ENCODE data around the gene RABGAP1L.

RABGAP1L gene

GRCh38 chr1:174932587-174932986 lies 773.3 kb downstream of the RABGAP1L start:
- no peak overlapping the region for H3K4me3 ChIP-seq (ENCODE audit: low read depth, low read length)
- TF ChIP-seq, protein P1, sequence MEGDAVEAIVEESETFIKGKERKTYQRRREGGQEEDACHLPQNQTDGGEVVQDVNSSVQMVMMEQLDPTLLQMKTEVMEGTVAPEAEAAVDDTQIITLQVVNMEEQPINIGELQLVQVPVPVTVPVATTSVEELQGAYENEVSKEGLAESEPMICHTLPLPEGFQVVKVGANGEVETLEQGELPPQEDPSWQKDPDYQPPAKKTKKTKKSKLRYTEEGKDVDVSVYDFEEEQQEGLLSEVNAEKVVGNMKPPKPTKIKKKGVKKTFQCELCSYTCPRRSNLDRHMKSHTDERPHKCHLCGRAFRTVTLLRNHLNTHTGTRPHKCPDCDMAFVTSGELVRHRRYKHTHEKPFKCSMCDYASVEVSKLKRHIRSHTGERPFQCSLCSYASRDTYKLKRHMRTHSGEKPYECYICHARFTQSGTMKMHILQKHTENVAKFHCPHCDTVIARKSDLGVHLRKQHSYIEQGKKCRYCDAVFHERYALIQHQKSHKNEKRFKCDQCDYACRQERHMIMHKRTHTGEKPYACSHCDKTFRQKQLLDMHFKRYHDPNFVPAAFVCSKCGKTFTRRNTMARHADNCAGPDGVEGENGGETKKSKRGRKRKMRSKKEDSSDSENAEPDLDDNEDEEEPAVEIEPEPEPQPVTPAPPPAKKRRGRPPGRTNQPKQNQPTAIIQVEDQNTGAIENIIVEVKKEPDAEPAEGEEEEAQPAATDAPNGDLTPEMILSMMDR (IDR thresholded peaks at IDR 0.05; ENCODE audit: low read depth, low read length, missing control alignments) = peak; percentile 8
- no peak for DNase-seq (ENCODE audit: low read depth)

DNA sequence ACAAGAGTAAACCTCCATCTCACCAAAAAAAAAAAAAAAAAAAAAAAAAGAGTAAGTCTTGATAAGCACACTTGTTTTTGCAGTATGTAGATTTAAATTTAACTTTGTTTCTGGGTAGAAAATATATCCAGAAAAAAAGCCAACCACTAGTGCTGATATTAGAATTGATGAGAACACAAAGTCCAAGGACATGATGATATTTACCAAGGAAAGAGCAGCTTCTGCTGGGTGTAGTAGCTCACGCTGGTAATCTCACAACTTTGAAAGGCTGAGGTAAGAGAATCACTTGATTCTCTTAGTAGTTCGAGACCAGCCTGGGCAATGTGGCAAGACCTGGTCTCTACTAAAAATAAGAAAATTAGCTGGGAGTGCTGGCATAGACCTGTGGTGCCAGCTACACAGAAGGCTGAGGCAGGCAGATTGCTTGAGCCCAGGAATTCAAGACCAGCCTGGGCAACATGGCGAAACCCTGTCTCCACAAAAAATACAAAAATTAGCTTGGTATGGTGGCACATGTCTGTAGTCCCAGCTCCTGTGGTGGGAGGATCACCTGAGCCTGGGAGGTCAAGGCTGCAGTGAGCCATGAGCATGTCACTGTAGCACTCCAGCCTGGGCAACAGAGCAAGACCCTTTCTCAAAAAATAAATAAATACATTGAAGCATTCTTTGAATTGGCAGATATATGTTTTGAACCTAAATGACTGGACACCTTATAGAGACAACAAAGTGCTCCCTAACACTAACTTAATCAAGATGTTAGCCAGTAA lies 776.8 kb downstream of the RABGAP1L start:
- TF ChIP-seq, protein P1 (IDR thresholded peaks at IDR 0.05; ENCODE audit: low read depth, low read length, missing control alignments) = no peak
- DNase-seq (ENCODE audit: low read depth) = no peak
- H3K4me3 ChIP-seq (ENCODE audit: low read depth, low read length) = no peak overlapping the region

DNA sequence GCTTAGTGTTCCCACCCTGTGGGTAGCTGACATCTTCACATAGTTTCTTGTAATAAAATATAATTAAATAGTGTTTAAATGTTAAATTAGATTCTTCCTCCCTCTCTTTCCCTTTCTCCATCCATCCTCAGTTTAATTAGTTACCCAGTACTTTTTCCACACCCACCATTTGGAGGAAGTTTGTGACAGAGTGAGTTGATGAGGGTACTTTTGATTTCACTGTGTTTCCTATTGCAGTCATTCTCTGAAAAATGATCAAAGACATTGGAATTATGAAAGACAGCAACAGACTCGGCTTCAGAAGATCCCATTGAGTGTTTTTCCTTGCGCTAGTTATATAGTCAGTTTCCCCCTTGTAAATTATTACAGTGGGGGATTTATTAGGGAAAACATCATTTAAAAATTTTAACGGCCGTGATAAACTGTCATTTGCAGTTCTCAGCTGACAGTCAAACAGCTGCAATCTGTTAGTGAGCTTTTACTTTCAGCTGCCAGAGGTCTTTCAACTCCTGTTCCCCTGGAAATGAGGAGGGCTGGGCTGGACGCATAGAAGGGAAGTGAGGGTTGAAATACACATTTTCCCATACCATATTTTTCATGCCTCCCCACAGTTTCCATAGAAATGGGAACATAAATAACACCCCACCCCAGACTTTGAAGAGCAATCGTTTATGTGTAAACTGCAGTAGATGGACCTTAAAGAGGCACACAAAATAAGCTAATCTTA lies 779.1 kb downstream of the RABGAP1L start:
- H3K4me3 ChIP-seq (ENCODE audit: low read depth, low read length) = no peak overlapping the region
- DNase-seq (ENCODE audit: low read depth) = no peak
- TF ChIP-seq, protein P1 (IDR thresholded peaks at IDR 0.05; ENCODE audit: low read depth, low read length, missing control alignments) = no peak

- no peak overlapping the region for H3K4me3 ChIP-seq (ENCODE audit: low read depth, low read length)
- TF ChIP-seq, protein P1 (IDR thresholded peaks at IDR 0.05; ENCODE audit: low read depth, low read length, missing control alignments) = no peak
- DNase-seq (ENCODE audit: low read depth) = no peak
These were observed 780.6 kb downstream of the RABGAP1L start for GRCh38 chr1:174939775-174940545.

DNA sequence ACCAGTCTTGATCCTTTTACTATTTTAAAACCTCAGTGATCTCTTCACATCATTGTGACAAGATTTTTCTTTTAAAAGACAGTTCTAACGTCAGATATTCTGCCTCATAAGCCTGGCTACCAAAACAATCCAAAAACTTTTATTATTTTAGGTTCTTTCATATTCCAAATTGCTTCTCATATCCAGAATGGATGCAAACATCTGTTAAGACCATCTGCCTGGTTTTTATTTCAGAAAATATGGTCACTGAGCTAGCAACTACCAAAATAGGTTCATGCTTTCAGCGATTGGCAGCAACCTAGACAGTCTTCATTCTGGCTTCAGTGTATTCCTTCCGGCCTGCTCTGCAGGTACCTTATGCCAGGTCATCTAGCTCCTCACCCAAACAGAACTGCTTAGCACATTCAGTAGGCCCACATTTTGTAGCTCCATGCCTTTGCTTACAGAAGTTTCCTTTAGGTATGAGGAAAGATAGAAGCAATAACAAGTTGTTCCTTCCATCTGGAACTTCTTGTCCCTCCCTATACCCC lies 781.4 kb downstream of the RABGAP1L start:
- no peak for DNase-seq (ENCODE audit: low read depth)
- no peak overlapping the region for H3K4me3 ChIP-seq (ENCODE audit: low read depth, low read length)
- TF ChIP-seq, protein P1 (IDR thresholded peaks at IDR 0.05; ENCODE audit: low read depth, low read length, missing control alignments) = no peak

DNA sequence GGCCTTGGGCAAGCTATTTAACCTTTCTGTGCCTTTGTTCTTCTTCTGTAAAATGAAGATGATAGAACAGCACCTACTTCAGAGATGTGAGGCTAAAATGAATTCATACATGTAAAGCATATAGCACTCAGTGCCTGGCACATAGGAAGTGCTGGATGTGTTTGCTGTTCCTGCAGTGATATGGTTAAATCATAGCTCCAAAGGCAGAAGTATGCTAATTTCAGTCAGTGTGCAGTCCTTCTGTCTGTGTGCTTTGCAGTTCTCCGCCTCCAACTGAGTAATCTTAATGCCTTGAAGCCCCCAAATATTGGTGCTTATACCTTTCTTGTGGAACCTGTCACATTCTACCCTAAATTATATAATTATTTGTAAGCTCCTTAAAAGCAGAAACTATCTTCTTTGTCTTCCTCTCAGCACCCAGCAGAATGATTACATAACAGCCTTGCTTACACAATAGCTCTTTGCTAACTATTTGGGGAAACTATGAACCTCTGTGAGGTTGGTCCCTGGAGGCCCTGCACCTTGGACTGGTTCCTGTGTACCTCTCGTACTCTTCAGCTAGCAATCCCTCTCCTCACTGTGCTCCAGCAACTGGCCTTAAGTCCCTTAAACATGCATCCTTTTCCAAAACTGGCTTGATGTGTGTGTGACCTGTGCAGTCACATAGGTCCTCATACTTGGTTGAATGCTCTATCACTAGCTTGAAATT lies 783.4 kb downstream of the RABGAP1L start:
- TF ChIP-seq, protein P1 (IDR thresholded peaks at IDR 0.05; ENCODE audit: low read depth, low read length, missing control alignments) = no peak
- DNase-seq (ENCODE audit: low read depth) = no peak
- no peak overlapping the region for H3K4me3 ChIP-seq (ENCODE audit: low read depth, low read length)

Data from GM12864 (cell line).